ENCODE measurements around the gene EVA1B.

EVA1B gene

GRCh38 chr1:36330940-36331339, 7.5 kb upstream of the EVA1B start:
- Histone ChIP-seq H3K27me3 (ENCODE audit: control insufficient read depth in 5 of 5, insufficient read depth in 4 of 5, low read length in 5 of 5) (no peaks in the 10 kb centered on the region), H3K9ac (ENCODE audit: low read length in 5 of 5) (no peak overlapping the region), H3K36me3 (ENCODE audit: control insufficient read depth in 5 of 5, insufficient read depth in 5 of 5, low read length in 5 of 5) (no peaks in the 10 kb centered on the region), H3K4me3 (ENCODE audit: low read depth in 1 of 5, low read length in 5 of 5) (no peak overlapping the region), H3K27ac (ENCODE audit: low read depth, low read length) (no peak overlapping the region), H3K4me1 (ENCODE audit: control insufficient read depth in 5 of 5, insufficient read depth in 5 of 5, low read length in 5 of 5) (peaks cover 5 to 22% (median 17%) of the 10 kb centered on the region in 5 donors), H3K9me3 (ENCODE audit: control insufficient read depth in 5 of 5, low read length in 5 of 5) (no peaks in the 10 kb centered on the region)

GRCh38 chr1:36329817-36330216, 6.4 kb upstream of the EVA1B start:
- H3K36me3 ChIP-seq (ENCODE audit: control insufficient read depth in 5 of 5, insufficient read depth in 5 of 5, low read length in 5 of 5) = no peaks in the 10 kb centered on the region
- H3K4me3 ChIP-seq (ENCODE audit: low read depth in 1 of 5, low read length in 5 of 5) = no peak overlapping the region
- H3K27me3 ChIP-seq (ENCODE audit: control insufficient read depth in 5 of 5, insufficient read depth in 4 of 5, low read length in 5 of 5) = no peaks in the 10 kb centered on the region
- no peaks in the 10 kb centered on the region for H3K9me3 ChIP-seq (ENCODE audit: control insufficient read depth in 5 of 5, low read length in 5 of 5)
- peaks cover 5 to 22% (median 17%) of the 10 kb centered on the region in 5 donors for H3K4me1 ChIP-seq (ENCODE audit: control insufficient read depth in 5 of 5, insufficient read depth in 5 of 5, low read length in 5 of 5)
- no peak overlapping the region for H3K9ac ChIP-seq (ENCODE audit: low read length in 5 of 5)
- no peak overlapping the region for H3K27ac ChIP-seq (ENCODE audit: low read depth, low read length)

GRCh38 chr1:36328713-36329112, 5.3 kb upstream of the EVA1B start:
- Histone ChIP-seq H3K9ac (ENCODE audit: low read length in 5 of 5) (no peak overlapping the region), H3K27ac (ENCODE audit: low read depth, low read length) (no peak overlapping the region), H3K4me3 (ENCODE audit: low read depth in 1 of 5, low read length in 5 of 5) (no peak overlapping the region), H3K4me1 (ENCODE audit: control insufficient read depth in 5 of 5, insufficient read depth in 5 of 5, low read length in 5 of 5) (peaks cover 5 to 33% (median 26%) of the 10 kb centered on the region in 5 donors), H3K9me3 (ENCODE audit: control insufficient read depth in 5 of 5, low read length in 5 of 5) (no peaks in the 10 kb centered on the region), H3K27me3 (ENCODE audit: control insufficient read depth in 5 of 5, insufficient read depth in 4 of 5, low read length in 5 of 5) (no peaks in the 10 kb centered on the region), H3K36me3 (ENCODE audit: control insufficient read depth in 5 of 5, insufficient read depth in 5 of 5, low read length in 5 of 5) (no peaks in the 10 kb centered on the region)

GRCh38 chr1:36328088-36328480, 4.6 kb upstream of the EVA1B start:
- no peaks in the 10 kb centered on the region for H3K27me3 ChIP-seq (ENCODE audit: control insufficient read depth in 5 of 5, insufficient read depth in 4 of 5, low read length in 5 of 5)
- no peak overlapping the region for H3K9ac ChIP-seq (ENCODE audit: low read length in 5 of 5)
- H3K36me3 ChIP-seq (ENCODE audit: control insufficient read depth in 5 of 5, insufficient read depth in 5 of 5, low read length in 5 of 5) = no peaks in the 10 kb centered on the region
- no peak overlapping the region for H3K27ac ChIP-seq (ENCODE audit: low read depth, low read length)
- no peaks in the 10 kb centered on the region for H3K9me3 ChIP-seq (ENCODE audit: control insufficient read depth in 5 of 5, low read length in 5 of 5)
- H3K4me3 ChIP-seq (ENCODE audit: low read depth in 1 of 5, low read length in 5 of 5) = no peak overlapping the region
- H3K4me1 ChIP-seq (ENCODE audit: control insufficient read depth in 5 of 5, insufficient read depth in 5 of 5, low read length in 5 of 5) = peaks cover 5 to 35% (median 30%) of the 10 kb centered on the region in 5 donors

- H3K4me1 ChIP-seq (ENCODE audit: control insufficient read depth in 5 of 5, insufficient read depth in 5 of 5, low read length in 5 of 5) = peaks cover 5 to 39% (median 35%) of the 10 kb centered on the region in 5 donors
- no peaks in the 10 kb centered on the region for H3K36me3 ChIP-seq (ENCODE audit: control insufficient read depth in 5 of 5, insufficient read depth in 5 of 5, low read length in 5 of 5)
- H3K27ac ChIP-seq (ENCODE audit: low read depth, low read length) = no peak overlapping the region
- H3K27me3 ChIP-seq (ENCODE audit: control insufficient read depth in 5 of 5, insufficient read depth in 4 of 5, low read length in 5 of 5) = no peaks in the 10 kb centered on the region
- H3K9me3 ChIP-seq (ENCODE audit: control insufficient read depth in 5 of 5, low read length in 5 of 5) = no peaks in the 10 kb centered on the region
- no peak overlapping the region for H3K4me3 ChIP-seq (ENCODE audit: low read depth in 1 of 5, low read length in 5 of 5)
- no peak overlapping the region for H3K9ac ChIP-seq (ENCODE audit: low read length in 5 of 5)
These were observed 4.1 kb upstream of the EVA1B start for GRCh38 chr1:36327421-36328087.

GRCh38 chr1:36326499-36326898, 3.1 kb upstream of the EVA1B start:
- peaks cover 0 to 2% (median 0%) of the 10 kb centered on the region in 5 donors for H3K36me3 ChIP-seq (ENCODE audit: control insufficient read depth in 5 of 5, insufficient read depth in 5 of 5, low read length in 5 of 5)
- no peaks in the 10 kb centered on the region for H3K9me3 ChIP-seq (ENCODE audit: control insufficient read depth in 5 of 5, low read length in 5 of 5)
- peaks cover 6 to 48% (median 45%) of the 10 kb centered on the region in 5 donors for H3K4me1 ChIP-seq (ENCODE audit: control insufficient read depth in 5 of 5, insufficient read depth in 5 of 5, low read length in 5 of 5)
- no peak overlapping the region for H3K27ac ChIP-seq (ENCODE audit: low read depth, low read length)
- H3K4me3 ChIP-seq (ENCODE audit: low read depth in 1 of 5, low read length in 5 of 5) = no peak overlapping the region
- H3K27me3 ChIP-seq (ENCODE audit: control insufficient read depth in 5 of 5, insufficient read depth in 4 of 5, low read length in 5 of 5) = no peaks in the 10 kb centered on the region
- no peak overlapping the region for H3K9ac ChIP-seq (ENCODE audit: low read length in 5 of 5)

- H3K9ac ChIP-seq (ENCODE audit: low read length in 5 of 5) = peak overlapping the region in 2 of 5 donors; percentile 33 to 73
- peaks cover 0 to 3% (median 0%) of the 10 kb centered on the region in 5 donors for H3K36me3 ChIP-seq (ENCODE audit: control insufficient read depth in 5 of 5, insufficient read depth in 5 of 5, low read length in 5 of 5)
- H3K27ac ChIP-seq (ENCODE audit: low read depth, low read length) = peak overlapping the region; percentile 50
- peak overlapping the region in 2 of 5 donors; percentile 60 to 77 for H3K4me3 ChIP-seq (ENCODE audit: low read depth in 1 of 5, low read length in 5 of 5)
- H3K4me1 ChIP-seq (ENCODE audit: control insufficient read depth in 5 of 5, insufficient read depth in 5 of 5, low read length in 5 of 5) = peaks cover 6 to 52% (median 49%) of the 10 kb centered on the region in 5 donors
- no peaks in the 10 kb centered on the region for H3K9me3 ChIP-seq (ENCODE audit: control insufficient read depth in 5 of 5, low read length in 5 of 5)
- H3K27me3 ChIP-seq (ENCODE audit: control insufficient read depth in 5 of 5, insufficient read depth in 4 of 5, low read length in 5 of 5) = no peaks in the 10 kb centered on the region
These were observed 883 bp upstream of the EVA1B start for GRCh38 chr1:36324353-36324703.

GRCh38 chr1:36322786-36323635, 434 bp downstream of the EVA1B start:
- peak overlapping the region in 4 of 5 donors; percentile 21 to 78 (median 76) for H3K9ac ChIP-seq (ENCODE audit: low read length in 5 of 5)
- peaks cover 0 to 3% (median 0%) of the 10 kb centered on the region in 5 donors for H3K36me3 ChIP-seq (ENCODE audit: control insufficient read depth in 5 of 5, insufficient read depth in 5 of 5, low read length in 5 of 5)
- H3K4me3 ChIP-seq (ENCODE audit: low read depth in 1 of 5, low read length in 5 of 5) = peak overlapping the region in 4 of 5 donors; percentile 68 to 77 (median 72)
- H3K4me1 ChIP-seq (ENCODE audit: control insufficient read depth in 5 of 5, insufficient read depth in 5 of 5, low read length in 5 of 5) = peaks cover 2 to 42% (median 37%) of the 10 kb centered on the region in 5 donors
- no peaks in the 10 kb centered on the region for H3K9me3 ChIP-seq (ENCODE audit: control insufficient read depth in 5 of 5, low read length in 5 of 5)
- no peaks in the 10 kb centered on the region for H3K27me3 ChIP-seq (ENCODE audit: control insufficient read depth in 5 of 5, insufficient read depth in 4 of 5, low read length in 5 of 5)
- peak overlapping the region; percentile 60 for H3K27ac ChIP-seq (ENCODE audit: low read depth, low read length)

- Histone ChIP-seq H3K9ac (ENCODE audit: low read length in 5 of 5) (peak overlapping the region in 1 of 5 donors; percentile 78), H3K4me1 (ENCODE audit: control insufficient read depth in 5 of 5, insufficient read depth in 5 of 5, low read length in 5 of 5) (peaks cover 2 to 42% (median 37%) of the 10 kb centered on the region in 5 donors), H3K9me3 (ENCODE audit: control insufficient read depth in 5 of 5, low read length in 5 of 5) (no peaks in the 10 kb centered on the region), H3K27me3 (ENCODE audit: control insufficient read depth in 5 of 5, insufficient read depth in 4 of 5, low read length in 5 of 5) (no peaks in the 10 kb centered on the region), H3K4me3 (ENCODE audit: low read depth in 1 of 5, low read length in 5 of 5) (peak overlapping the region in 4 of 5 donors; percentile 68 to 77 (median 72)), H3K36me3 (ENCODE audit: control insufficient read depth in 5 of 5, insufficient read depth in 5 of 5, low read length in 5 of 5) (peaks cover 0 to 3% (median 0%) of the 10 kb centered on the region in 5 donors), H3K27ac (ENCODE audit: low read depth, low read length) (peak overlapping the region; percentile 60)
These were observed 1.2 kb downstream of the EVA1B start for GRCh38 chr1:36322041-36322785.

All from subcutaneous abdominal adipose tissue (tissue), 5 donors.